Astrocyte (in vitro differentiated cells and primary cell): ENCODE data around the gene C10orf90.

ENCODE experiments used
- EZH2 ChIP-seq: IDR thresholded peaks from 2 replicates; pipeline ENCODE4 v1.6.1; 2012; ENCODE audit warnings: mild to moderate bottlenecking, low read length, inconsistent platforms; ENCODE audit not compliant: insufficient read depth
- TF ChIP-seq, protein P1 (sequence below): IDR thresholded peaks from 2 replicates; pipeline ENCODE4 v1.5.1; 2011; ENCODE audit warnings: low read depth, mild to moderate bottlenecking, inconsistent platforms, low read length, moderate library complexity; ENCODE audit not compliant: insufficient read depth

DNA sequence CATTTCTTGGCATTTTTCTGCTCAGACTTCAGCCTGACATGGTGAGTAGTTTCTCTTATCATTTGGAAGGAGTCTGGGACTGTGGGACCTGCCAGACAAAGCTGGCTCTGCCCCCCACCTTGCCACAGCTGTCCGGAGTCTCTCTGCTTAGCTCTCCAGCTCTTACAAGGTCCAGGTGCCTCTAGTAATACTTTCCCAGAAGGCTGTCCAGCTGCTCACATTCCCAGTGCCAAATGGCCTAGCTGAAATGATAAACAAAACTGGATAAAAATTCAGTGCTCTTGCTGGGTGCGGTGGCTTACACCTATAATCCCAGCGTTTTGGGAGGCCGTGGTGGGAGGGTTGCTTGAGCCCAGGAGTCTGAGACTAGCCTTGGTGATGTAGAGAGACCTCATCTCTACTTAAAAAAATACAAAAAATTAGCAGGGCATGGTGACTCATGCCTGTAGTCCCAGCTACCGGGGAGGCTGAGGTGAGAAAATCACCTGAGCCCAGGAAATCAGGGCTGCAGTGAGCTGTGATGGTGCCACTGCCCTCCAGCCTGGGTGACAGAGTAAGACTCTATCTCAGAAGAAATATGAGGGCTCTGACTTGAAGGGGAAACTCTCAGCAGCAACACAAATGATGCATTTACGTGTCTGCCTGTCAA is 86.8 kb downstream of the C10orf90 start:
- TF ChIP-seq, protein P1, sequence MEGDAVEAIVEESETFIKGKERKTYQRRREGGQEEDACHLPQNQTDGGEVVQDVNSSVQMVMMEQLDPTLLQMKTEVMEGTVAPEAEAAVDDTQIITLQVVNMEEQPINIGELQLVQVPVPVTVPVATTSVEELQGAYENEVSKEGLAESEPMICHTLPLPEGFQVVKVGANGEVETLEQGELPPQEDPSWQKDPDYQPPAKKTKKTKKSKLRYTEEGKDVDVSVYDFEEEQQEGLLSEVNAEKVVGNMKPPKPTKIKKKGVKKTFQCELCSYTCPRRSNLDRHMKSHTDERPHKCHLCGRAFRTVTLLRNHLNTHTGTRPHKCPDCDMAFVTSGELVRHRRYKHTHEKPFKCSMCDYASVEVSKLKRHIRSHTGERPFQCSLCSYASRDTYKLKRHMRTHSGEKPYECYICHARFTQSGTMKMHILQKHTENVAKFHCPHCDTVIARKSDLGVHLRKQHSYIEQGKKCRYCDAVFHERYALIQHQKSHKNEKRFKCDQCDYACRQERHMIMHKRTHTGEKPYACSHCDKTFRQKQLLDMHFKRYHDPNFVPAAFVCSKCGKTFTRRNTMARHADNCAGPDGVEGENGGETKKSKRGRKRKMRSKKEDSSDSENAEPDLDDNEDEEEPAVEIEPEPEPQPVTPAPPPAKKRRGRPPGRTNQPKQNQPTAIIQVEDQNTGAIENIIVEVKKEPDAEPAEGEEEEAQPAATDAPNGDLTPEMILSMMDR, result no peak
- no peak for TF ChIP-seq EZH2
